Left lung (tissue), 10 donors: ENCODE measurements around the gene GALNT17. TPM values are rescaled to one million over a fixed set of nuclear protein-coding genes. Genes with fewer than 3 reads are reported as not detected.

ENCODE experiments used
- ATAC-seq: fragments of 200-7000 bp; cut with Tn5 transposase; one replicate; pipeline ENCODE4 v1.9.1; 2020; ENCODE audit warnings: moderate library complexity
- DNase-seq, 4 donors: peaks; one replicate each; pipeline ENCODE4 v3.0.0-alpha.2; 2013 to 2020
- H3K27ac ChIP-seq, 2 donors: fragments of 200-600 bp; sonication (generic) in 1 of 2; one replicate each; pipeline versions ENCODE4 v1.5.0 to v1.8.0; 2020 to 2021
- H3K27me3 ChIP-seq, 2 donors: fragments of 200-600 bp; sonication (generic) in 1 of 2; one replicate each; pipeline versions ENCODE4 v1.5.0 to v1.8.0; 2020 to 2021
- H3K36me3 ChIP-seq, 2 donors: fragments of 200-600 bp; sonication (generic) in 1 of 2; one replicate each; pipeline versions ENCODE4 v1.5.0 to v1.8.0; 2020 to 2021
- H3K4me1 ChIP-seq, 2 donors: fragments of 200-600 bp; one replicate each; pipeline ENCODE4 v1.8.0; 2021
- H3K4me3 ChIP-seq, 2 donors: fragments of 200-600 bp; sonication (generic) in 1 of 2; one replicate each; pipeline versions ENCODE4 v1.5.0 to v1.8.0; 2020 to 2021; ENCODE audit warnings: mild to moderate bottlenecking in 1 of 2
- H3K9me3 ChIP-seq, 2 donors: fragments of 200-600 bp; sonication (generic) in 1 of 2; one replicate each; pipeline versions ENCODE4 v1.5.0 to v1.8.0; 2020 to 2021
- CTCF ChIP-seq, 2 donors: fragments of 200-600 bp; sonication (generic) in 1 of 2; IDR thresholded peaks; one replicate each; pipeline versions ENCODE4 v1.5.0 to v1.8.0; 2021; ENCODE audit warnings: antibody characterized with exemption in 2 of 2
- intact Hi-C, 2 donors: fragments of 100-400 bp; cut with DNase I; formaldehyde crosslinking; loops; one replicate each; pipeline versions ENCODE4 v1.11.2 to v1.14.2; 2022
- microRNA-seq, 2 donors: library from miRNA; unstranded; fragments of <30 nt; microRNA quantifications; one replicate each; pipeline ENCODE4, GENCODE V29; 2019
- polyA plus RNA-seq, 6 donors: library from polyadenylated mRNA; unstranded; fragments of 120-200 nt; gene quantifications; one replicate each; pipeline ENCODE4 v1.2.1, GENCODE V29; 2013; ENCODE audit not compliant: insufficient read length in 6 of 6
- total RNA-seq, 2 donors: library from RNA; stranded (reverse); fragmentation: NEBNext Ultra II Directional; extraction: Animal tissue kit (Norgen Biotek cat#: 25700); gene quantifications; one replicate each; pipeline ENCODE4 v1.2.1, GENCODE V29; 2021
- donor health status: DM: no; HTN: yes; CAD: no.
- donor health status: DM: no; HTN: no; CAD: no.

GALNT17 gene
- total and polyA plus RNA-seq, 8 donors: 2.4 to 19.1 (median 9.7) TPM

GRCh38 chr7:71753236-71753635 lies 621.3 kb downstream of the GALNT17 start:
- intact Hi-C loops: no loop called here
- Histone ChIP-seq H3K4me3 (no peak overlapping the region), H3K27me3 (peaks cover 6 to 50% of the 10 kb centered on the region in 2 donors), H3K4me1 (peaks cover 4% of the 10 kb centered on the region in 2 donors), H3K9me3 (peaks cover 0 to 11% of the 10 kb centered on the region in 2 donors), H3K27ac (no peak overlapping the region), H3K36me3 (no peaks in the 10 kb centered on the region)
- ATAC-seq (no peak), DNase-seq (no peak)
- TF ChIP-seq CTCF (IDR thresholded peaks at IDR 0.05): no peak

- DNase-seq (no peak), ATAC-seq (no peak)
- intact Hi-C loops: no loop called here
- Histone ChIP-seq H3K9me3 (peaks cover 0 to 6% of the 10 kb centered on the region in 2 donors), H3K4me1 (peaks cover 4% of the 10 kb centered on the region in 2 donors), H3K27me3 (peaks cover 6 to 50% of the 10 kb centered on the region in 2 donors), H3K36me3 (no peaks in the 10 kb centered on the region), H3K27ac (no peak overlapping the region), H3K4me3 (no peak overlapping the region)
- no peak for TF ChIP-seq CTCF (IDR thresholded peaks at IDR 0.05)
Measured at GRCh38 chr7:71753956-71754664, 622.2 kb downstream of the GALNT17 start.

- H3K4me3 ChIP-seq: no peak overlapping the region
- ATAC-seq: no peak
- no peak for DNase-seq
- TF ChIP-seq CTCF (IDR thresholded peaks at IDR 0.05): no peak
- intact Hi-C loops: no loop called here
- H3K27me3 ChIP-seq: peaks cover 6 to 50% of the 10 kb centered on the region in 2 donors
- no peak overlapping the region for H3K27ac ChIP-seq
- peaks cover 4% of the 10 kb centered on the region in 2 donors for H3K4me1 ChIP-seq
- peaks cover 0 to 7% of the 10 kb centered on the region in 2 donors for H3K9me3 ChIP-seq
- no peaks in the 10 kb centered on the region for H3K36me3 ChIP-seq
Measured at GRCh38 chr7:71754828-71755227, 622.9 kb downstream of the GALNT17 start.

- peaks cover 0 to 26% of the 10 kb centered on the region in 2 donors for H3K9me3 ChIP-seq
- no peak overlapping the region for H3K27ac ChIP-seq
- intact Hi-C loops: no loop called here
- no peak overlapping the region for H3K4me3 ChIP-seq
- H3K27me3 ChIP-seq: no peaks in the 10 kb centered on the region
- H3K36me3 ChIP-seq: no peaks in the 10 kb centered on the region
- ATAC-seq: no peak
- no peak for TF ChIP-seq CTCF (IDR thresholded peaks at IDR 0.05)
- no peaks in the 10 kb centered on the region for H3K4me1 ChIP-seq
- no peak for DNase-seq
Measured at GRCh38 chr7:71761336-71761735, 629.4 kb downstream of the GALNT17 start.

Small RNA genes within 50 kb of the gene (microRNA-seq; reads per million reads assigned to microRNA genes)
- gene MIR3914-1 (0 reads per million in 2 donors), gene MIR3914-2 (0 reads per million in 2 donors)
